Endodermal cell (in vitro differentiated cells): ENCODE data around the gene PICALM. TPM values are rescaled to one million over a fixed set of nuclear protein-coding genes. Genes with fewer than 3 reads are reported as not detected.

Experiments
- DNase-seq: peaks from one replicate; pipeline ENCODE4 v3.0.0-alpha.2; 2017
- H3K27ac ChIP-seq: 2 replicates; pipeline ENCODE4 v1.5.1; 2013; ENCODE audit warnings: mild to moderate bottlenecking, low read depth, low read length, moderate library complexity
- H3K27me3 ChIP-seq: 2 replicates; pipeline ENCODE4 v1.6.1; 2013; ENCODE audit warnings: mild to moderate bottlenecking, low read length, moderate library complexity; ENCODE audit not compliant: insufficient read depth, control insufficient read depth, poor library complexity, severe bottlenecking
- H3K36me3 ChIP-seq: 2 replicates; pipeline ENCODE4 v1.7.0; 2013; ENCODE audit warnings: mild to moderate bottlenecking, low read length, moderate library complexity; ENCODE audit not compliant: control insufficient read depth, insufficient read depth
- H3K4me1 ChIP-seq: one replicate; pipeline ENCODE4 v1.7.0; 2013; ENCODE audit warnings: low read length; ENCODE audit not compliant: control insufficient read depth, insufficient read depth
- H3K4me3 ChIP-seq: 2 replicates; pipeline ENCODE4 v1.5.1; 2013; ENCODE audit warnings: mild to moderate bottlenecking, low read length, moderate library complexity
- H3K9ac ChIP-seq: 2 replicates; pipeline ENCODE4 v1.6.1; 2013; ENCODE audit warnings: mild to moderate bottlenecking, low read length, moderate library complexity; ENCODE audit not compliant: poor library complexity, severe bottlenecking; ENCODE audit errors: extremely low read depth
- H3K9me3 ChIP-seq: 2 replicates; pipeline ENCODE4 v1.6.1; 2013; ENCODE audit warnings: mild to moderate bottlenecking, low read length, moderate library complexity; ENCODE audit not compliant: control insufficient read depth
- H3K27ac Mint-ChIP-seq: 2 replicates; pipeline ENCODE4 v1.8.0; 2020; ENCODE audit warnings: mixed read lengths
- H3K27me3 Mint-ChIP-seq: 2 replicates; pipeline ENCODE4 v1.8.0; 2021; ENCODE audit warnings: mild to moderate bottlenecking, mixed read lengths; ENCODE audit not compliant: insufficient read depth
- H3K36me3 Mint-ChIP-seq: 2 replicates; pipeline ENCODE4 v1.8.0; 2020; ENCODE audit warnings: low read depth, mixed read lengths
- H3K4me1 Mint-ChIP-seq: 2 replicates; pipeline ENCODE4 v1.8.0; 2020; ENCODE audit warnings: mixed read lengths
- H3K4me3 Mint-ChIP-seq: 2 replicates; pipeline ENCODE4 v1.8.0; 2020; ENCODE audit warnings: mild to moderate bottlenecking, moderate library complexity, mixed read lengths
- H3K9me3 Mint-ChIP-seq: 2 replicates; pipeline ENCODE4 v1.8.0; 2020; ENCODE audit warnings: mild to moderate bottlenecking, mixed read lengths
- CTCF ChIP-seq: fragments of 200-600 bp; sonication (generic); conservative IDR thresholded peaks from 2 replicates; pipeline ENCODE4 v1.5.0; 2021; ENCODE audit warnings: antibody characterized with exemption, mild to moderate bottlenecking
- WGBS, 2 experiments: methylation state at CpG; one replicate each; pipeline versions ENCODE4 v1.1.5 to v1.1.7; 2013; ENCODE audit warnings: missing lambda C conversion rate in 2 of 2, mixed read lengths in 1 of 2; ENCODE audit not compliant: insufficient coverage in 1 of 2, insufficient read length in 1 of 2; 5-methylcytosine and 5-hydroxymethylcytosine counted together
- total RNA-seq, 2 donors: library from RNA; stranded (reverse); fragmentation: NEBNext Ultra II Directional in 1 of 2; extraction: Animal tissue kit (Norgen Biotek cat#: 25700) in 1 of 2; gene quantifications; 2 replicates in 1 of 2; 3 replicates in 1 of 2; pipeline ENCODE4 v1.2.1, GENCODE V29; 2021

Gene PICALM
- total RNA-seq, 2 donors from 2014 or later = 120 to 129 TPM

DNA sequence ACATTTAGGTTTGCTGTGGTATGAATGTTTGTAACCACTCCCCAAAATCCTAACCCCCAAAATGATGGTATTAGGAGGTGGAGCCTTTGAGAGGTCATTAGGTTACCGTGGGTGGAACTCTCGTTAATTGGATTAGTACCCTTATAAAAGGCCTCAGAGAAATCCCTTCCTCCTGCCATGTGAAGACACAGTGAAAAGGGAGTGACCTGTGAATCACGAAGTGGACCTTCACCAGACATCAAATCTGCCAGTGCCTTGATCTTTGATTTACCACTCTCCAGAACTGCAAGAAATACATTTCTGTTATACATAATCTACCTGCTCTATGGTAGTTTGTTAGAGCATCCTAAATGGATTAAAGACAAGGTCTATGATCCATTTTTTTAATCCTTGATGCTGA is 12.6 kb upstream of the PICALM start:
- Mint-ChIP-seq H3K36me3 (no peaks in the 10 kb centered on the region), H3K27ac (no peak overlapping the region), H3K4me3 (no peak overlapping the region), H3K9me3 (no peaks in the 10 kb centered on the region), H3K27me3 (peaks cover 6% of the 10 kb centered on the region), H3K4me1 (no peaks in the 10 kb centered on the region)
- no peak for TF ChIP-seq CTCF
- Histone ChIP-seq H3K9me3 (no peaks in the 10 kb centered on the region), H3K27me3 (no peaks in the 10 kb centered on the region), H3K36me3 (no peaks in the 10 kb centered on the region), H3K27ac (no peak overlapping the region), H3K4me3 (no peak overlapping the region), H3K9ac (no peak overlapping the region), H3K4me1 (no peaks in the 10 kb centered on the region)
- 80 to 92% methylated on average over 1 to 3 of the region's 3 CpGs for WGBS, 2 experiments
- no peak for DNase-seq

- Histone ChIP-seq H3K27ac (no peak overlapping the region), H3K4me3 (no peak overlapping the region), H3K27me3 (no peaks in the 10 kb centered on the region), H3K9me3 (no peaks in the 10 kb centered on the region), H3K9ac (no peak overlapping the region), H3K36me3 (no peaks in the 10 kb centered on the region), H3K4me1 (no peaks in the 10 kb centered on the region)
- WGBS, 2 experiments = 94 to 97% methylated on average over 3 of the region's 3 CpGs
- Mint-ChIP-seq H3K36me3 (no peaks in the 10 kb centered on the region), H3K9me3 (no peaks in the 10 kb centered on the region), H3K4me1 (no peaks in the 10 kb centered on the region), H3K4me3 (no peak overlapping the region), H3K27me3 (peaks cover 6% of the 10 kb centered on the region), H3K27ac (no peak overlapping the region)
- DNase-seq = no peak
- TF ChIP-seq CTCF = no peak
These were observed 10.5 kb upstream of the PICALM start for GRCh38 chr11:86079421-86079820.

- no peak for TF ChIP-seq CTCF
- Histone ChIP-seq H3K36me3 (no peaks in the 10 kb centered on the region), H3K4me1 (peaks cover 4% of the 10 kb centered on the region), H3K4me3 (no peak overlapping the region), H3K27me3 (no peaks in the 10 kb centered on the region), H3K9ac (no peak overlapping the region), H3K27ac (no peak overlapping the region), H3K9me3 (no peaks in the 10 kb centered on the region)
- no peak for DNase-seq
- no peaks in the 10 kb centered on the region for H3K9me3 Mint-ChIP-seq
- H3K4me1 Mint-ChIP-seq = peaks cover 13% of the 10 kb centered on the region
- no peak overlapping the region for H3K27ac Mint-ChIP-seq
- 90 to 98% methylated on average over 2 of the region's 2 CpGs for WGBS, 2 experiments
- peaks cover 6% of the 10 kb centered on the region for H3K27me3 Mint-ChIP-seq
- H3K4me3 Mint-ChIP-seq = no peak overlapping the region
- no peaks in the 10 kb centered on the region for H3K36me3 Mint-ChIP-seq
These were observed 5.1 kb upstream of the PICALM start for GRCh38 chr11:86073948-86074347.
